Mesodermal cell (in vitro differentiated cells): ENCODE measurements around the gene MYH7B.

Source experiments
- H3K27ac ChIP-seq: 2 replicates; pipeline ENCODE4 v1.7.0; 2013; ENCODE audit warnings: mild to moderate bottlenecking, low read depth, low read length, moderate library complexity; ENCODE audit not compliant: severe bottlenecking
- H3K36me3 ChIP-seq: 2 replicates; pipeline ENCODE4 v1.7.1; 2013; ENCODE audit warnings: mild to moderate bottlenecking, low read length, moderate library complexity; ENCODE audit not compliant: control insufficient read depth, insufficient read depth
- H3K4me1 ChIP-seq: one replicate; pipeline ENCODE4 v1.7.1; 2013; ENCODE audit warnings: mild to moderate bottlenecking, low read length; ENCODE audit not compliant: insufficient read depth, control insufficient read depth, poor library complexity, severe bottlenecking
- H3K4me3 ChIP-seq: 2 replicates; pipeline ENCODE4 v1.7.0; 2013; ENCODE audit warnings: low read length, control low read depth, mild to moderate bottlenecking; ENCODE audit not compliant: insufficient read depth, poor library complexity, severe bottlenecking; ENCODE audit errors: extremely low read depth
- H3K9me3 ChIP-seq: 2 replicates; pipeline ENCODE4 v1.7.1; 2013; ENCODE audit warnings: mild to moderate bottlenecking, low read length, moderate library complexity; ENCODE audit not compliant: control insufficient read depth
- WGBS, 2 experiments: methylation state at CpG; one replicate each; pipeline ENCODE4 v1.1.5; 2013; ENCODE audit warnings: missing lambda C conversion rate in 2 of 2; ENCODE audit not compliant: insufficient coverage in 2 of 2; 5-methylcytosine and 5-hydroxymethylcytosine counted together

MYH7B gene

DNA sequence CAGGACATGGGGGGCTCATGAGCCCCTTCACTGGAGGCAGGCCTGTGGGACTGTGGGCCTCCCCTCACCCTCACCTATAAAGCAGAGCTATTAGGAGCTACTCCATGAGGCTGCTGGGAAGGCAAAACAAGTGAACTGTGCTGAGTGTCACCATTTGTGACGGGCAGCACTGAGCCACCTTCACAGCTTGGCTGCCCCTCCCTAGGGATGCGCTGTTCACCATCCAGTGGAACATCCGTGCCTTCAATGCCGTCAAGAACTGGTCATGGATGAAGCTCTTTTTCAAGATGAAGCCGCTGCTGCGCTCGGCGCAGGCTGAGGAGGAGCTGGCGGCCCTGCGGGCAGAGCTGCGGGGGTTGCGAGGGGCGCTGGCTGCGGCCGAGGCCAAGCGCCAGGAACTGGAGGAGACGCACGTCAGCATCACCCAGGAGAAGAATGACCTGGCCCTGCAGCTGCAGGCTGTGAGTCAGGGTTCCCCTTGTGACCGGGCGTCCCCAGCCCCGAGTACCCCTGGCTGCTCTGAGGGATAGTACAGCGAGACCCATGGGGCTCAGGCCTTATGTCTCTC, 38.4 kb downstream of the MYH7B start:
- H3K9me3 ChIP-seq: no peaks in the 10 kb centered on the region
- H3K27ac ChIP-seq: no peak overlapping the region
- WGBS, 2 experiments: 94 to 96% methylated on average over 16 to 22 of the region's 22 CpGs
- H3K4me3 ChIP-seq: no peak overlapping the region
- H3K4me1 ChIP-seq: no peaks in the 10 kb centered on the region
- H3K36me3 ChIP-seq: peaks cover 53% of the 10 kb centered on the region

GRCh38 chr20:34994509-34995131, 39.0 kb downstream of the MYH7B start:
- H3K27ac ChIP-seq: no peak overlapping the region
- H3K9me3 ChIP-seq: no peaks in the 10 kb centered on the region
- H3K36me3 ChIP-seq: peaks cover 53% of the 10 kb centered on the region
- H3K4me1 ChIP-seq: no peaks in the 10 kb centered on the region
- no peak overlapping the region for H3K4me3 ChIP-seq
- WGBS, 2 experiments: 86 to 87% methylated on average over 10 to 14 of the region's 14 CpGs

DNA sequence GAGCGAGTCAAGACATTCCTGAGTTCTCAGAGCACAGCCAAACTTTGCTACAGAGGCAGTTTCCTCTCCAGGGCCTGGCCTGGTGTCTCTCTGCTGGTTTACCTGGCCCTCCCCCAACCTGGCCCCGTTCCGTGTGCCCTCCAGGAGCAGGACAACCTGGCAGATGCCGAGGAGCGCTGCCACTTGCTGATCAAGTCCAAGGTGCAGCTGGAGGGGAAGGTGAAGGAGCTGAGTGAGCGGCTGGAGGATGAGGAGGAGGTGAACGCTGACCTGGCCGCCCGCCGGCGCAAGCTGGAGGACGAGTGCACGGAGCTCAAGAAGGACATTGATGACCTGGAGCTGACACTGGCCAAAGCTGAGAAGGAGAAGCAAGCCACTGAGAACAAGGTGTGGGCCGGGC, 39.5 kb downstream of the MYH7B start:
- Histone ChIP-seq H3K4me3 (no peak overlapping the region), H3K9me3 (no peaks in the 10 kb centered on the region), H3K4me1 (no peaks in the 10 kb centered on the region), H3K36me3 (peaks cover 55% of the 10 kb centered on the region), H3K27ac (no peak overlapping the region)
- 97% methylated on average over 12 to 14 of the region's 14 CpGs for WGBS, 2 experiments

DNA sequence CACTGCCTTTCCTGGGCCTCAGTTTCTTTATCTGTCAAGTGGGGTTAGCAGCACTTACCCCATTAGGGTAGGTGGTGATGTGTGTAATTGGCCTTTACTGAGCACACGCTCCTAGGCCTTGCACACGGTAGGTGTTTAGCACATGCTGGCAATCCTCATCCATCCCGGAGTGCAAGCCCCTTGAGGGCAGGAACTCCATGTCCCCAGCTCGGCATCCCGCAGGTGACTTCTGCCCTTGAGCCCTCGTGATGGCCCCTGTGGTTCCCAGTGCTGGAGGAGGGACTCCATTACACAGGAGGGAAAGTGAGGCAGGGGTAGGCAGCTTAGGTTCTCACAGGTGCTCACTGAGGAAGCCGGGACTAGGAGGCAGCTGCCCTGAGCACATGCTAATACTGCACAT, 40.0 kb downstream of the MYH7B start:
- H3K4me1 ChIP-seq: no peaks in the 10 kb centered on the region
- WGBS, 2 experiments: 92 to 96% methylated on average over 4 to 6 of the region's 7 CpGs
- H3K4me3 ChIP-seq: no peak overlapping the region
- H3K36me3 ChIP-seq: peaks cover 55% of the 10 kb centered on the region
- H3K27ac ChIP-seq: no peak overlapping the region
- H3K9me3 ChIP-seq: no peaks in the 10 kb centered on the region

DNA sequence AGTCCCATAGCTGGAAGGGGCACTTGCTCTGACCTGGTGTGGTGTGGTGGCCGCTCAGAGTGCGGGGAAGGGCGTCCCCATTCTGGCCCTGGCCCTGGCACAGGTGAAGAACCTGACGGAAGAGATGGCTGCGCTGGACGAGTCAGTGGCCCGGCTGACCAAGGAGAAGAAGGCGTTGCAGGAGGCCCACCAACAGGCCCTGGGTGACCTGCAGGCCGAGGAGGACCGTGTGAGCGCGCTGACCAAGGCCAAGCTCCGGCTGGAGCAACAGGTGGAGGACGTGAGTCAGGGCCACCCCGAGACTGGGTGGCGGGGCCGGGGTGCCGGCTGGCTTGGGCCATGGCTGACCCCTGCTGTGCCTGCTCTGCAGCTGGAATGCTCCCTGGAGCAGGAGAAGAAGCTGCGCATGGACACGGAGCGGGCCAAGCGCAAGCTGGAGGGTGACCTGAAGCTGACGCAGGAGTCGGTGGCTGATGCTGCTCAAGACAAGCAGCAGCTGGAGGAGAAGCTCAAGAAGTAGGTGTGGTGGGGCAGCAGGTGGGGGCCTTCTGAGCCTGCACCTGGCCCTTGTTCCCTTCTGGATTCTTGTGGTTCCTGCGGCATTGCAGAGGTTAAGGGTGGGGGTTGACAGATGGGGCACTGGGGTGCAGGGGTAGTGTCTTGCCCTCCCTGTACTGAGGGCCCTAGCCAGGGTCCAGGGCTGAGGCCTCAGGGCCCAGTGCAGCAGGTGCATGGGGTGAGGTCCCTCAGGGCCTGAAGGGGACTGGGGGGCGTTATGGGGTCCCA, 40.8 kb downstream of the MYH7B start:
- 94 to 95% methylated on average over 11 to 25 of the region's 26 CpGs for WGBS, 2 experiments
- Histone ChIP-seq H3K4me3 (no peak overlapping the region), H3K36me3 (peaks cover 61% of the 10 kb centered on the region), H3K27ac (no peak overlapping the region), H3K4me1 (no peaks in the 10 kb centered on the region), H3K9me3 (no peaks in the 10 kb centered on the region)

- WGBS, 2 experiments: 96 to 97% methylated on average over 5 to 36 of the region's 39 CpGs
- Histone ChIP-seq H3K27ac (no peak overlapping the region), H3K4me1 (no peaks in the 10 kb centered on the region), H3K4me3 (no peak overlapping the region), H3K36me3 (peaks cover 65% of the 10 kb centered on the region), H3K9me3 (no peaks in the 10 kb centered on the region)
Measured at GRCh38 chr20:34997131-34997561, 41.5 kb downstream of the MYH7B start.

DNA sequence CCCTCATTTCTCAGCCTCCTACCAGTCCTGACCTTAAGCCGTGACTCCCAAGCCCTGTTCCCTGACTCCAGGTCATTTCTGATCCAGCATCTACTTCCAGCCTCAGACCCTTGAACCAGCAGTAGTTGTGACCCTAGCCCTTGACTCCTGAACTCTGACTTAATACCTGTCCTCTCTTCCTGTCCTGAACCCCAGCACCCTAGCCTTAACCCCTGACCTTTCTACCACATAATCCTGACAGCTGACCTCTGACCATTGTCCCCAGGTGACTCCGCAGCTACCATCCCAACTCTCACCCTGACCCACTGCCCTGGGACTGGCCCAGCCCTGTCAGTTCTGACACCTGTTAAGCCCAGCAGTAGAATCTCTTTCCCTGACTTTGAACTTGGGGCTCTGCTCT, 42.1 kb downstream of the MYH7B start:
- H3K4me1 ChIP-seq: no peaks in the 10 kb centered on the region
- WGBS, 2 experiments: 96 to 100% methylated on average over 2 of the region's 2 CpGs
- H3K36me3 ChIP-seq: peaks cover 69% of the 10 kb centered on the region
- H3K4me3 ChIP-seq: no peak overlapping the region
- no peaks in the 10 kb centered on the region for H3K9me3 ChIP-seq
- no peak overlapping the region for H3K27ac ChIP-seq

DNA sequence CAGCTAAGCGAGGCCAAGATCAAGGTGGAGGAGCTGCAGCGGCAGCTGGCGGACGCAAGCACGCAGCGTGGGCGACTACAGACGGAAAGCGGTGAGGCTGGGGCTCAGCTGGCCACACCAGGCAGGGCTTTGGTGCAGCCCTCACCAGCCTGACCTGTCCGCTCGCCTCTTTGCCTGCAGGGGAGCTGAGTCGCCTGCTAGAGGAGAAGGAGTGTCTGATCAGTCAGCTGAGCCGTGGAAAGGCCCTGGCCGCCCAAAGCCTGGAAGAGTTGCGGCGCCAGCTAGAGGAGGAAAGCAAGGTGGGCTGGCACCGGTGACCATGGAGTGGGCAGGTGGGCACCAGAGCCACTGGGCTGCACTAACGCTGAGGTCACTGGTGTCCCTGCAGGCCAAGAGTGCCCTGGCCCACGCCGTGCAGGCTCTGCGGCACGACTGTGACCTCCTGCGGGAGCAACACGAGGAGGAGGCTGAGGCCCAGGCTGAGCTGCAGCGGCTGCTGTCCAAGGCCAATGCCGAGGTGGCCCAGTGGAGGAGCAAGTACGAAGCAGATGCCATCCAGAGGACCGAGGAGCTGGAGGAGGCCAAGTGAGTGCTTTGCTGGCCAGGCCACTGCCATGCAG, 42.8 kb downstream of the MYH7B start:
- Histone ChIP-seq H3K36me3 (peaks cover 71% of the 10 kb centered on the region), H3K9me3 (no peaks in the 10 kb centered on the region), H3K27ac (no peak overlapping the region), H3K4me3 (no peak overlapping the region), H3K4me1 (no peaks in the 10 kb centered on the region)
- 93 to 96% methylated on average over 28 of the region's 28 CpGs for WGBS, 2 experiments

DNA sequence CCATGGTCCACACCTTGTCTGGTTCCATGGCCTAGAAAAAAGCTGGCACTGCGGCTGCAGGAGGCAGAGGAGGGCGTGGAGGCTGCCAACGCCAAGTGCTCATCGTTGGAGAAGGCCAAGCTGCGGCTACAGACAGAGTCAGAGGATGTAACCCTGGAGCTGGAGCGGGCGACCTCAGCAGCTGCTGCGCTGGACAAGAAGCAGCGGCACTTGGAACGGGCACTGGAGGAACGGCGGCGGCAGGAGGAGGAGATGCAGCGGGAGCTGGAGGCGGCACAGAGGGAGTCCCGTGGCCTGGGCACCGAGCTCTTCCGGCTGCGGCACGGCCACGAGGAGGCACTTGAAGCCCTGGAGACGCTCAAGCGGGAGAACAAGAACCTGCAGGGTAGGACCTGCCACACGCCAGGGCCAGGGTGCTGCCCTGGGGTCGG, 43.4 kb downstream of the MYH7B start:
- peaks cover 71% of the 10 kb centered on the region for H3K36me3 ChIP-seq

GRCh38 chr20:34999782-35000181, 44.1 kb downstream of the MYH7B start:
- Histone ChIP-seq H3K27ac (no peak overlapping the region), H3K36me3 (peaks cover 73% of the 10 kb centered on the region), H3K9me3 (no peaks in the 10 kb centered on the region), H3K4me3 (no peak overlapping the region), H3K4me1 (no peaks in the 10 kb centered on the region)
- WGBS, 2 experiments: 98% methylated on average over 10 of the region's 10 CpGs

More for the DNA sequence above, 43.4 kb downstream of the MYH7B start:
- Histone ChIP-seq H3K9me3 (no peaks in the 10 kb centered on the region), H3K4me3 (no peak overlapping the region), H3K27ac (no peak overlapping the region), H3K4me1 (no peaks in the 10 kb centered on the region)
- WGBS, 2 experiments: 92 to 98% methylated on average over 25 of the region's 25 CpGs
